ENCODE data around the gene PPARD. TPM values are rescaled to one million over a fixed set of nuclear protein-coding genes. Genes with fewer than 3 reads are reported as not detected.

PPARD gene
- polyA plus RNA-seq, 3 donors = 1.2 to 22.0 (median 2.4) TPM

DNA sequence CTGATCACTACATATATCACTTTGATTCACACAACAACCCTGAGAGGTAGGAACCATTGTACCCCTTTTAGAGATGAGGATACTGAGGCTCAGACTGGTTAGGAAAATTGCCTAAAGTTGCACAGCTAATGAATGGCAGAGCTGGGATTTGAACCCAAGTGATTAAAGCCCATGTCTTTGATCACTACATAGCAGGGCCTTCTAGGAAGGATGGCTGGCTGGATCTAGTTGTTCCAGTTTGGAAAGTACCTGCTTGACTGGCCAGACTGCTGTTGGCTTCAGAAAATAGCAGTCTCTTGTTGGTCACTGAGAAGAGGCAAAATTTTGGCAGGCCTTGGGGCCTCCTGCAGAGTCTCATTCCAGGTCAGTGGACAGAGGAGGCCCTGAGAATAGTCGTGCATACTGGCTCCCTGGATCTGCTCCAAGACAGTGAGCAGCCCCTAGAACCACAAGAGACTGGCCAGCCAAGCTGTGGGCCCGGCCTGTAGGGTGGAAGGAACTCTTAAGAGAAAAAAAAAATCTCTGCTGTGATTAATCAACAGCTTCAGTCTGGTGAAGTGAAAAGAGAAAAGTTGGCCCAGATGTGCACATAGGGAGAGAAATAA is 17.5 kb downstream of the PPARD start:
- Histone ChIP-seq H3K9me3 (replicated peaks in 1 of 2; ENCODE audit: control insufficient read depth in 1 of 2, insufficient read depth in 1 of 2, low read length in 2 of 2) (no peaks in the 10 kb centered on the region), H3K4me3 (replicated peaks in 1 of 3; ENCODE audit: low read depth in 2 of 3, low read length in 3 of 3) (no peak overlapping the region), H4K20me1 (ENCODE audit: insufficient read depth, low read length) (peaks cover 84% of the 10 kb centered on the region), H3K4me1 (ENCODE audit: control insufficient read depth in 1 of 2, insufficient read depth in 2 of 2, low read length in 2 of 2) (peaks cover 13 to 23% of the 10 kb centered on the region in 2 donors), H3K4me2 (replicated peaks; ENCODE audit: extremely low read depth, low read length, poor library complexity, severe bottlenecking) (no peak overlapping the region), H3K36me3 (replicated peaks in 1 of 2; ENCODE audit: control insufficient read depth in 1 of 2, insufficient read depth in 2 of 2, low read length in 2 of 2) (peaks cover 14 to 36% of the 10 kb centered on the region in 2 donors), H3K9ac (ENCODE audit: insufficient read depth, low read length, poor library complexity, severe bottlenecking) (no peak overlapping the region), H3K27me3 (ENCODE audit: control insufficient read depth in 2 of 2, insufficient read depth in 2 of 2, low read length in 2 of 2) (no peaks in the 10 kb centered on the region), H3K79me2 (ENCODE audit: insufficient read depth, low read length) (no peaks in the 10 kb centered on the region), H3K27ac (ENCODE audit: low read depth in 1 of 2, low read length in 2 of 2) (no peak overlapping the region), H2AFZ (ENCODE audit: insufficient read depth, low read depth, low read length, poor library complexity, severe bottlenecking) (no peak overlapping the region)
- H3K4me1 Mint-ChIP-seq = peaks cover 29% of the 10 kb centered on the region
- intact Hi-C loops (cut with micrococcal nuclease) = no loop called here
- TF ChIP-seq, protein P1, sequence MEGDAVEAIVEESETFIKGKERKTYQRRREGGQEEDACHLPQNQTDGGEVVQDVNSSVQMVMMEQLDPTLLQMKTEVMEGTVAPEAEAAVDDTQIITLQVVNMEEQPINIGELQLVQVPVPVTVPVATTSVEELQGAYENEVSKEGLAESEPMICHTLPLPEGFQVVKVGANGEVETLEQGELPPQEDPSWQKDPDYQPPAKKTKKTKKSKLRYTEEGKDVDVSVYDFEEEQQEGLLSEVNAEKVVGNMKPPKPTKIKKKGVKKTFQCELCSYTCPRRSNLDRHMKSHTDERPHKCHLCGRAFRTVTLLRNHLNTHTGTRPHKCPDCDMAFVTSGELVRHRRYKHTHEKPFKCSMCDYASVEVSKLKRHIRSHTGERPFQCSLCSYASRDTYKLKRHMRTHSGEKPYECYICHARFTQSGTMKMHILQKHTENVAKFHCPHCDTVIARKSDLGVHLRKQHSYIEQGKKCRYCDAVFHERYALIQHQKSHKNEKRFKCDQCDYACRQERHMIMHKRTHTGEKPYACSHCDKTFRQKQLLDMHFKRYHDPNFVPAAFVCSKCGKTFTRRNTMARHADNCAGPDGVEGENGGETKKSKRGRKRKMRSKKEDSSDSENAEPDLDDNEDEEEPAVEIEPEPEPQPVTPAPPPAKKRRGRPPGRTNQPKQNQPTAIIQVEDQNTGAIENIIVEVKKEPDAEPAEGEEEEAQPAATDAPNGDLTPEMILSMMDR (IDR thresholded peaks at IDR 0.05) = no peak
- H3K9me3 Mint-ChIP-seq = peaks cover 0 to 2% (median 0%) of the 10 kb centered on the region in 7 donors
- H3K4me3 Mint-ChIP-seq = no peak overlapping the region
- H3K36me3 Mint-ChIP-seq = peaks cover 70 to 74% of the 10 kb centered on the region in 2 donors
- WGBS (ENCODE audit: insufficient coverage) = 71% methylated on average over 1 of the region's 2 CpGs
- DNase-seq = no peak
- H3K27ac Mint-ChIP-seq = peak overlapping the region in 1 of 7 donors; percentile 6
- peaks cover 10 to 17% (median 16%) of the 10 kb centered on the region in 3 donors for H3K27me3 Mint-ChIP-seq (ENCODE audit: low read depth in 3 of 3)

DNA sequence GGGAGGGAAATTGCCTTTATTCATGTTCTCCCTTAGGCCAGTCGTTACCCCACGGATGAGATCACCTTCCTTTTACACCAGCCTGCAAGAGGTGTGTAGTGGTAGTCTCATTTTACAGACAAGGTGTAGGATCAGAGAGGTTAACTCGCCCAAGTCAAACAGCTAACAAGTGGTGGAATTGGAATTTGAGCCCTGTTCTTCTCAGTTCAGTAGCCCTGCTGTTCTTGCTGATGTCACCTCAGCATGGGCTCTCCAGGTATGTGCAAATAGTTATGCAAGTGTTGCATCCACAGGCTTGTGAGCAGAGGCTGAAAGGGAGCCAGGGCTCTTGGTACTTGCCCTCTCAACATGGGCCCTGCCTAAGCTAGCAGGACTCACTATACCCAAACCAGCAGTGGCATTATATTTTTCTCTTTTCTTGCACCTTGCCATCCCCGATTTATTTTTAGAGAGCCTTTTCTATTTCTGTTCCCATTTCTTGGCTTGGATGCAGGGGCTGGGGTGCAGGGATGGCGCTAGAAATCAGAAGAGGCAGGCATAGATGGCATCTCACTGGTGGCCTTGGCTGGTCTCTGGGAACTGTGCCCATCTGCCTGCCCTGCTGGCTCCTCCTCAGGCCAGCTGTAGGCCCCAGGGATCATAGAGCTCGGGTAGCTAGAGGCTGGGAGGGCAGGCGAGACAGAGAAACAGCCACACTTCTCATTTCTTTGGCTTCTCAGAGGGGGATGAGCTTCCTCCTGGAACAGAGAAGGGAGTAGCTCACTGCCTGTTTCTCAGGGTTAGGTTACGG is 18.2 kb downstream of the PPARD start:
- Mint-ChIP-seq H3K27ac (peak overlapping the region in 1 of 7 donors; percentile 1), H3K4me3 (no peak overlapping the region), H3K4me1 (peaks cover 29% of the 10 kb centered on the region), H3K36me3 (peaks cover 69 to 75% of the 10 kb centered on the region in 2 donors), H3K27me3 (ENCODE audit: low read depth in 3 of 3) (peaks cover 13 to 19% (median 17%) of the 10 kb centered on the region in 3 donors), H3K9me3 (peaks cover 0 to 2% (median 0%) of the 10 kb centered on the region in 7 donors)
- peaks cover 13 to 23% of the 10 kb centered on the region in 2 donors for H3K4me1 ChIP-seq (ENCODE audit: control insufficient read depth in 1 of 2, insufficient read depth in 2 of 2, low read length in 2 of 2)
- no peak overlapping the region for H3K4me3 ChIP-seq (replicated peaks in 1 of 3; ENCODE audit: low read depth in 2 of 3, low read length in 3 of 3)
- DNase-seq = no peak
- WGBS (ENCODE audit: insufficient coverage) = 70% methylated on average over 4 of the region's 8 CpGs
- no peak overlapping the region for H3K27ac ChIP-seq (ENCODE audit: low read depth in 1 of 2, low read length in 2 of 2)
- no peaks in the 10 kb centered on the region for H3K79me2 ChIP-seq (ENCODE audit: insufficient read depth, low read length)
- H3K9me3 ChIP-seq (replicated peaks in 1 of 2; ENCODE audit: control insufficient read depth in 1 of 2, insufficient read depth in 1 of 2, low read length in 2 of 2) = no peaks in the 10 kb centered on the region
- TF ChIP-seq, protein P1 (IDR thresholded peaks at IDR 0.05) = no peak
- intact Hi-C loops (cut with micrococcal nuclease) = no loop called here
- H3K4me2 ChIP-seq (replicated peaks; ENCODE audit: extremely low read depth, low read length, poor library complexity, severe bottlenecking) = no peak overlapping the region
- no peaks in the 10 kb centered on the region for H3K27me3 ChIP-seq (ENCODE audit: control insufficient read depth in 2 of 2, insufficient read depth in 2 of 2, low read length in 2 of 2)
- no peak overlapping the region for H3K9ac ChIP-seq (ENCODE audit: insufficient read depth, low read length, poor library complexity, severe bottlenecking)
- H4K20me1 ChIP-seq (ENCODE audit: insufficient read depth, low read length) = peaks cover 79% of the 10 kb centered on the region
- H2AFZ ChIP-seq (ENCODE audit: insufficient read depth, low read depth, low read length, poor library complexity, severe bottlenecking) = no peak overlapping the region
- H3K36me3 ChIP-seq (replicated peaks in 1 of 2; ENCODE audit: control insufficient read depth in 1 of 2, insufficient read depth in 2 of 2, low read length in 2 of 2) = peaks cover 13 to 32% of the 10 kb centered on the region in 2 donors
